Kidney tubule cell (primary cell): ENCODE data around the gene SLC26A1.

Experiments used
- DNase-seq: peaks from one replicate; pipeline ENCODE4 v3.0.0-alpha.2; 2018; ENCODE audit warnings: low spot score

SLC26A1 gene

GRCh38 chr4:998096-998691 is 5.0 kb upstream of the SLC26A1 start:
- no peak for DNase-seq

- no peak for DNase-seq
These were observed 4.3 kb upstream of the SLC26A1 start for GRCh38 chr4:997375-998071.

- DNase-seq = no peak
These were observed 3.8 kb upstream of the SLC26A1 start for GRCh38 chr4:996997-997374.

GRCh38 chr4:996030-996996 is 3.1 kb upstream of the SLC26A1 start:
- no peak for DNase-seq

GRCh38 chr4:995311-996026 is 2.3 kb upstream of the SLC26A1 start:
- no peak for DNase-seq

GRCh38 chr4:992297-993110 is 700 bp downstream of the SLC26A1 start:
- peak; percentile 96 for DNase-seq

GRCh38 chr4:991451-992296 is 1.5 kb downstream of the SLC26A1 start:
- no peak for DNase-seq

GRCh38 chr4:990746-991367 is 2.3 kb downstream of the SLC26A1 start:
- no peak for DNase-seq

- DNase-seq = no peak
These were observed 3.3 kb downstream of the SLC26A1 start for GRCh38 chr4:989722-990471.

- DNase-seq = no peak
These were observed 4.2 kb downstream of the SLC26A1 start for GRCh38 chr4:988726-989721.

- peak; percentile 93 for DNase-seq
These were observed 5.3 kb downstream of the SLC26A1 start for GRCh38 chr4:987624-988513.

- peak; percentile 84 for DNase-seq
These were observed 6.2 kb downstream of the SLC26A1 start, which contains the start of gene IDUA for GRCh38 chr4:986879-987623. Gene IDUA, plus strand, starts transcription at chr4:987044. Its CDS starts 41 bp downstream, at chr4:987085.

GRCh38 chr4:986428-986878 is 6.8 kb downstream of the SLC26A1 start:
- no peak for DNase-seq

GRCh38 chr4:985123-985830 is 7.9 kb downstream of the SLC26A1 start:
- peak; percentile 63 for DNase-seq
